HepG2 (cell line): Measurements from ENCODE around the gene RGS19. TPM values are rescaled to one million over a fixed set of nuclear protein-coding genes. Genes with fewer than 3 reads are reported as not detected.

Source experiments
- BCL6 ChIP-seq: IDR thresholded peaks from 2 replicates; pipeline ENCODE4 v1.6.1; 2016; ENCODE audit warnings: missing genetic modification reagents, missing compliant biosample characterization
- ELF1 ChIP-seq: sonication (generic); formaldehyde crosslinking; IDR thresholded peaks from 2 replicates; pipeline ENCODE4 v1.4.0; 2020; ENCODE audit warnings: missing genetic modification reagents
- GABPB1 ChIP-seq: IDR thresholded peaks from 2 replicates; pipeline ENCODE4 v1.6.1; 2016; ENCODE audit warnings: mild to moderate bottlenecking, missing genetic modification reagents, moderate library complexity, missing compliant biosample characterization
- GATAD1 ChIP-seq: IDR thresholded peaks from 2 replicates; pipeline ENCODE4 v1.6.1; 2016; ENCODE audit warnings: missing genetic modification reagents, missing compliant biosample characterization
- GLI4 ChIP-seq: sonication (generic); formaldehyde crosslinking; IDR thresholded peaks from 2 replicates; pipeline ENCODE4 v1.5.1; 2020; ENCODE audit warnings: missing genetic modification reagents, mild to moderate bottlenecking, moderate library complexity, borderline replicate concordance
- HNF4A ChIP-seq: sonication (generic); formaldehyde crosslinking; IDR thresholded peaks from 2 replicates; pipeline ENCODE4 v1.4.0; 2020; ENCODE audit warnings: missing genetic modification reagents
- HNRNPH1 ChIP-seq: fragments of 200-400 bp; formaldehyde crosslinking; optimal IDR thresholded peaks from 2 replicates; pipeline ENCODE3; 2017; ENCODE audit warnings: mild to moderate bottlenecking, low read depth, low read length
- NFE2L2 ChIP-seq: fragments of 150-350 bp; IDR thresholded peaks from 2 replicates; pipeline ENCODE4 v1.6.1; 2014; ENCODE audit warnings: low read length
- NFRKB ChIP-seq: fragments of 450-650 bp; IDR thresholded peaks from 2 replicates; pipeline ENCODE4 v1.6.1; 2017
- REL ChIP-seq: sonication (generic); formaldehyde crosslinking; conservative IDR thresholded peaks from 2 replicates; pipeline ENCODE4 v1.8.0; 2022; ENCODE audit warnings: mild to moderate bottlenecking, missing genetic modification reagents, moderate library complexity
- TP53 ChIP-seq: sonication (generic); formaldehyde crosslinking; conservative IDR thresholded peaks from 2 replicates; pipeline ENCODE4 v1.4.0; 2020; ENCODE audit warnings: missing genetic modification reagents
- ZNF282 ChIP-seq: fragments of 450-650 bp; IDR thresholded peaks from 2 replicates; pipeline ENCODE4 v1.6.1; 2018; ENCODE audit not compliant: partially characterized antibody
- ZNF737 ChIP-seq: sonication (generic); formaldehyde crosslinking; IDR thresholded peaks from 2 replicates; pipeline ENCODE4 v1.5.0; 2020; ENCODE audit warnings: missing genetic modification reagents, mild to moderate bottlenecking, borderline replicate concordance
- ZNF766 ChIP-seq: sonication (generic); formaldehyde crosslinking; IDR thresholded peaks from 2 replicates; pipeline ENCODE4 v1.5.0; 2020; ENCODE audit warnings: missing genetic modification reagents, borderline replicate concordance
- polyA plus RNA-seq, 8 experiments: library from polyadenylated mRNA; depleted of rRNA in 3 of 8; stranded (reverse) in 7 of 8; unstranded in 1 of 8; fragments of >200 nt; fragmentation: Illumina TruSeq in 4 of 8; extraction: Trizol in 4 of 8; gene quantifications; 2 replicates each; pipeline versions ENCODE4 v1.2.1 to v1.2.3, GENCODE V29; 2011 to 2016; ENCODE audit warnings: low read depth in 4 of 8, missing spikeins in 1 of 8, mixed read lengths in 1 of 8; ENCODE audit not compliant: insufficient read depth in 1 of 8
- total RNA-seq, 5 experiments: library from RNA; depleted of rRNA; stranded (reverse); fragments of >200 nt; fragmentation: Illumina TruSeq; extraction: Trizol; gene quantifications; 2 replicates each; pipeline ENCODE4 v1.2.3, GENCODE V29; 2016; ENCODE audit warnings: low read depth in 1 of 5
- TF ChIP-seq, protein P1 (sequence below): sonication (generic); formaldehyde crosslinking; IDR thresholded peaks from 2 replicates; pipeline ENCODE4 v1.9.0; 2021; ENCODE audit warnings: missing genetic modification reagents, borderline replicate concordance
- TF ChIP-seq, protein P2 (sequence below): sonication (generic); formaldehyde crosslinking; IDR thresholded peaks from 2 replicates; pipeline ENCODE4 v1.5.0; 2020; ENCODE audit warnings: missing genetic modification reagents
- TF ChIP-seq, protein P3 (sequence below): sonication (generic); formaldehyde crosslinking; IDR thresholded peaks from 2 replicates; pipeline ENCODE4 v1.4.0; 2020; ENCODE audit warnings: missing genetic modification reagents
- TF ChIP-seq, protein P4 (sequence below): sonication (generic); formaldehyde crosslinking; IDR thresholded peaks from 2 replicates; pipeline ENCODE4 v1.4.0; 2020; ENCODE audit warnings: missing genetic modification reagents, mild to moderate bottlenecking, borderline replicate concordance
- TF ChIP-seq, protein P5 (sequence below): sonication (generic); formaldehyde crosslinking; IDR thresholded peaks from 2 replicates; pipeline ENCODE4 v1.8.1; 2023; ENCODE audit warnings: mild to moderate bottlenecking, missing genetic modification reagents

Gene RGS19
- total and polyA plus RNA-seq, 2 of the 13 experiments (the other 11 are each of a cell fraction or from before 2014, with no cell fraction given), result 10.7 to 11.9 TPM

DNA sequence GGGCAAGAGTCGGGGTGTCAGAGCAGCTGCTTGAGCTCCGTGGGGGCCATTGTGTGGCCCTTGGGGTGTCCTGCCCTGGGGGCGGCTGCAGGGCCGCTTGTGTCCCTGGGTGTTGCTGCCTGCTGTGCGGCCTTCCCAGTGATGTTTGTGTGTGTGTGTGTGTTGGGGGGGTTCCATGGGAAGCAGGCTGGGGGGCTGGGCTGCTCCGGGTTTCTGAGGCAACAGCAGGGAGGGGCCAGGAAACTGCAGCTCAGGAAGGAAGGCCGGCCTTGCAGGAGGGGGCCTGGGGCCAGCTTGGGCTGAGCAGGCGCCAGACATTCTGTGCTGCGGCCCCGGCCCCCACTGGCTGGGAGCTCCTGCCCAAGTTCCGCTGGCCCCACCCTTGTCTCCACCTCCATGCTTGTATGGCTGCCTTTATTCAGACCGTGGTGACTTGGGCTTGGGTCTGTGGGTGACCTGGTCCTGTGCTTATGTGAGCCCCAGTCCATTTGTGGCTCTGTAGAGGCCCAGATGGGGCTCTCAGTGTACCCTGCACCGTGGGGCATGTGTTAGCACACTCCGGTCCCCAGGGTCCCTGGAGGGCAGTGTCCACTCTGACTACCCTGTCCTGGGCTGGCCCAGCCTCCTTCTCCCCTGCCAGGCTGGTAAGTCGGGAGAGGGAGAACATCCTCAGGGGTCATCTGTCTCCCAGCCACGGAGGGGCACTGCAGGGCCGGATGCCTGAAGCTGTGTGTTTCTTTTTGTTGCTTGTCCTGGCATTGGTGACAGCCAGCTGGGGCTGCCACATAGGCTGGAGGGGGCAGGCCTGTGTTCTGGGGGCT, 25.3 kb downstream of the RGS19 start (continued):
- TF ChIP-seq, protein P1, sequence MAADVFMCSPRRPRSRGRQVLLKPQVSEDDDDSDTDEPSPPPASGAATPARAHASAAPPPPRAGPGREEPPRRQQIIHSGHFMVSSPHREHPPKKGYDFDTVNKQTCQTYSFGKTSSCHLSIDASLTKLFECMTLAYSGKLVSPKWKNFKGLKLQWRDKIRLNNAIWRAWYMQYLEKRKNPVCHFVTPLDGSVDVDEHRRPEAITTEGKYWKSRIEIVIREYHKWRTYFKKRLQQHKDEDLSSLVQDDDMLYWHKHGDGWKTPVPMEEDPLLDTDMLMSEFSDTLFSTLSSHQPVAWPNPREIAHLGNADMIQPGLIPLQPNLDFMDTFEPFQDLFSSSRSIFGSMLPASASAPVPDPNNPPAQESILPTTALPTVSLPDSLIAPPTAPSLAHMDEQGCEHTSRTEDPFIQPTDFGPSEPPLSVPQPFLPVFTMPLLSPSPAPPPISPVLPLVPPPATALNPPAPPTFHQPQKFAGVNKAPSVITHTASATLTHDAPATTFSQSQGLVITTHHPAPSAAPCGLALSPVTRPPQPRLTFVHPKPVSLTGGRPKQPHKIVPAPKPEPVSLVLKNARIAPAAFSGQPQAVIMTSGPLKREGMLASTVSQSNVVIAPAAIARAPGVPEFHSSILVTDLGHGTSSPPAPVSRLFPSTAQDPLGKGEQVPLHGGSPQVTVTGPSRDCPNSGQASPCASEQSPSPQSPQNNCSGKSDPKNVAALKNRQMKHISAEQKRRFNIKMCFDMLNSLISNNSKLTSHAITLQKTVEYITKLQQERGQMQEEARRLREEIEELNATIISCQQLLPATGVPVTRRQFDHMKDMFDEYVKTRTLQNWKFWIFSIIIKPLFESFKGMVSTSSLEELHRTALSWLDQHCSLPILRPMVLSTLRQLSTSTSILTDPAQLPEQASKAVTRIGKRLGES, result no peak
- no peak for TF ChIP-seq ZNF737 (CRISPR knock-in tag)
- peak; percentile 84 for TF ChIP-seq GABPB1 (CRISPR knock-in tag)
- TF ChIP-seq HNRNPH1, result no peak
- peak; percentile 51 for TF ChIP-seq BCL6 (CRISPR knock-in tag)
- TF ChIP-seq, protein P2, sequence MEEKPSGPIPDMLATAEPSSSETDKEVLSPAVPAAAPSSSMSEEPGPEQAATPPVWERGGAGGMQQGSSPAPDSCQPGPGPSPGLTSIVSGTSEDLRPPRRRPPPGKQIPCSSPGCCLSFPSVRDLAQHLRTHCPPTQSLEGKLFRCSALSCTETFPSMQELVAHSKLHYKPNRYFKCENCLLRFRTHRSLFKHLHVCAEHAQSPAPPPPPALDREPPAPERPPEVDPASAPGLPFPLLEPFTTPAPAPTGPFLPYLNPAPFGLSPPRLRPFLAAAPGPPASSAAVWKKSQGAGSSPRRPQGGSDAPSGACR (CRISPR knock-in tag), result peak; percentile 91
- no peak for TF ChIP-seq REL (CRISPR knock-in tag)
- TF ChIP-seq HNF4A (CRISPR knock-in tag), result peak; percentile 84
- 0 out of 2 replicates have a peak, but pooled peaks have one; percentile 60 for TF ChIP-seq ZNF766 (CRISPR knock-in tag)
- no peak for TF ChIP-seq NFE2L2
- no peak for TF ChIP-seq NFRKB
- peak; percentile 58; the same call in 1 of the 2 replicates for TF ChIP-seq GLI4 (CRISPR knock-in tag)
- TF ChIP-seq GATAD1 (CRISPR knock-in tag), result peak; percentile 79
- peak; percentile 67 for TF ChIP-seq ELF1 (CRISPR knock-in tag)
- TF ChIP-seq, protein P3, sequence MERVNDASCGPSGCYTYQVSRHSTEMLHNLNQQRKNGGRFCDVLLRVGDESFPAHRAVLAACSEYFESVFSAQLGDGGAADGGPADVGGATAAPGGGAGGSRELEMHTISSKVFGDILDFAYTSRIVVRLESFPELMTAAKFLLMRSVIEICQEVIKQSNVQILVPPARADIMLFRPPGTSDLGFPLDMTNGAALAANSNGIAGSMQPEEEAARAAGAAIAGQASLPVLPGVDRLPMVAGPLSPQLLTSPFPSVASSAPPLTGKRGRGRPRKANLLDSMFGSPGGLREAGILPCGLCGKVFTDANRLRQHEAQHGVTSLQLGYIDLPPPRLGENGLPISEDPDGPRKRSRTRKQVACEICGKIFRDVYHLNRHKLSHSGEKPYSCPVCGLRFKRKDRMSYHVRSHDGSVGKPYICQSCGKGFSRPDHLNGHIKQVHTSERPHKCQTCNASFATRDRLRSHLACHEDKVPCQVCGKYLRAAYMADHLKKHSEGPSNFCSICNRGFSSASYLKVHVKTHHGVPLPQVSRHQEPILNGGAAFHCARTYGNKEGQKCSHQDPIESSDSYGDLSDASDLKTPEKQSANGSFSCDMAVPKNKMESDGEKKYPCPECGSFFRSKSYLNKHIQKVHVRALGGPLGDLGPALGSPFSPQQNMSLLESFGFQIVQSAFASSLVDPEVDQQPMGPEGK, result peak; percentile 100
- TF ChIP-seq, protein P4, sequence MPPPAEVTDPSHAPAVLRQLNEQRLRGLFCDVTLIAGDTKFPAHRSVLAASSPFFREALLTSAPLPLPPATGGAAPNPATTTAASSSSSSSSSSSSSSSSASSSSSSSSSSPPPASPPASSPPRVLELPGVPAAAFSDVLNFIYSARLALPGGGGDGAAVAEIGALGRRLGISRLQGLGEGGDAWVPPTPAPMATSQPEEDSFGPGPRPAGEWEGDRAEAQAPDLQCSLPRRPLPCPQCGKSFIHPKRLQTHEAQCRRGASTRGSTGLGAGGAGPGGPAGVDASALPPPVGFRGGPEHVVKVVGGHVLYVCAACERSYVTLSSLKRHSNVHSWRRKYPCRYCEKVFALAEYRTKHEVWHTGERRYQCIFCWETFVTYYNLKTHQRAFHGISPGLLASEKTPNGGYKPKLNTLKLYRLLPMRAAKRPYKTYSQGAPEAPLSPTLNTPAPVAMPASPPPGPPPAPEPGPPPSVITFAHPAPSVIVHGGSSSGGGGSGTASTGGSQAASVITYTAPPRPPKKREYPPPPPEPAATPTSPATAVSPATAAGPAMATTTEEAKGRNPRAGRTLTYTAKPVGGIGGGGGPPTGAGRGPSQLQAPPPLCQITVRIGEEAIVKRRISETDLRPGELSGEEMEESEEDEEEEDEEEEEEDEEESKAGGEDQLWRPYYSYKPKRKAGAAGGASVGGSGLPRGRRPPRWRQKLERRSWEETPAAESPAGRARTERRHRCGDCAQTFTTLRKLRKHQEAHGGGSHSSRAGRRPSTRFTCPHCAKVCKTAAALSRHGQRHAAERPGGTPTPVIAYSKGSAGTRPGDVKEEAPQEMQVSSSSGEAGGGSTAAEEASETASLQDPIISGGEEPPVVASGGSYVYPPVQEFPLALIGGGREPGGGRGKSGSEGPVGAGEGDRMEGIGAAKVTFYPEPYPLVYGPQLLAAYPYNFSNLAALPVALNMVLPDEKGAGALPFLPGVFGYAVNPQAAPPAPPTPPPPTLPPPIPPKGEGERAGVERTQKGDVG (CRISPR knock-in tag), result no peak
- TF ChIP-seq ZNF282, result no peak
- TF ChIP-seq, protein P5, sequence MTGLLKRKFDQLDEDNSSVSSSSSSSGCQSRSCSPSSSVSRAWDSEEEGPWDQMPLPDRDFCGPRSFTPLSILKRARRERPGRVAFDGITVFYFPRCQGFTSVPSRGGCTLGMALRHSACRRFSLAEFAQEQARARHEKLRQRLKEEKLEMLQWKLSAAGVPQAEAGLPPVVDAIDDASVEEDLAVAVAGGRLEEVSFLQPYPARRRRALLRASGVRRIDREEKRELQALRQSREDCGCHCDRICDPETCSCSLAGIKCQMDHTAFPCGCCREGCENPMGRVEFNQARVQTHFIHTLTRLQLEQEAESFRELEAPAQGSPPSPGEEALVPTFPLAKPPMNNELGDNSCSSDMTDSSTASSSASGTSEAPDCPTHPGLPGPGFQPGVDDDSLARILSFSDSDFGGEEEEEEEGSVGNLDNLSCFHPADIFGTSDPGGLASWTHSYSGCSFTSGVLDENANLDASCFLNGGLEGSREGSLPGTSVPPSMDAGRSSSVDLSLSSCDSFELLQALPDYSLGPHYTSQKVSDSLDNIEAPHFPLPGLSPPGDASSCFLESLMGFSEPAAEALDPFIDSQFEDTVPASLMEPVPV (CRISPR knock-in tag), result no peak; the same call in 1 of the 2 replicates
- TF ChIP-seq TP53, result no peak
